ENCODE data around the gene EML6.

- TF ChIP-seq, protein P1, sequence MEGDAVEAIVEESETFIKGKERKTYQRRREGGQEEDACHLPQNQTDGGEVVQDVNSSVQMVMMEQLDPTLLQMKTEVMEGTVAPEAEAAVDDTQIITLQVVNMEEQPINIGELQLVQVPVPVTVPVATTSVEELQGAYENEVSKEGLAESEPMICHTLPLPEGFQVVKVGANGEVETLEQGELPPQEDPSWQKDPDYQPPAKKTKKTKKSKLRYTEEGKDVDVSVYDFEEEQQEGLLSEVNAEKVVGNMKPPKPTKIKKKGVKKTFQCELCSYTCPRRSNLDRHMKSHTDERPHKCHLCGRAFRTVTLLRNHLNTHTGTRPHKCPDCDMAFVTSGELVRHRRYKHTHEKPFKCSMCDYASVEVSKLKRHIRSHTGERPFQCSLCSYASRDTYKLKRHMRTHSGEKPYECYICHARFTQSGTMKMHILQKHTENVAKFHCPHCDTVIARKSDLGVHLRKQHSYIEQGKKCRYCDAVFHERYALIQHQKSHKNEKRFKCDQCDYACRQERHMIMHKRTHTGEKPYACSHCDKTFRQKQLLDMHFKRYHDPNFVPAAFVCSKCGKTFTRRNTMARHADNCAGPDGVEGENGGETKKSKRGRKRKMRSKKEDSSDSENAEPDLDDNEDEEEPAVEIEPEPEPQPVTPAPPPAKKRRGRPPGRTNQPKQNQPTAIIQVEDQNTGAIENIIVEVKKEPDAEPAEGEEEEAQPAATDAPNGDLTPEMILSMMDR (IDR thresholded peaks at IDR 0.05) = no peak
- TF ChIP-seq EZH2 (IDR thresholded peaks at IDR 0.05) = no peak
Observed at GRCh38 chr2:54912305-54912704, 188.8 kb downstream of the EML6 start.
